ENCODE results near the gene TPD52L2.

TPD52L2 gene

DNA sequence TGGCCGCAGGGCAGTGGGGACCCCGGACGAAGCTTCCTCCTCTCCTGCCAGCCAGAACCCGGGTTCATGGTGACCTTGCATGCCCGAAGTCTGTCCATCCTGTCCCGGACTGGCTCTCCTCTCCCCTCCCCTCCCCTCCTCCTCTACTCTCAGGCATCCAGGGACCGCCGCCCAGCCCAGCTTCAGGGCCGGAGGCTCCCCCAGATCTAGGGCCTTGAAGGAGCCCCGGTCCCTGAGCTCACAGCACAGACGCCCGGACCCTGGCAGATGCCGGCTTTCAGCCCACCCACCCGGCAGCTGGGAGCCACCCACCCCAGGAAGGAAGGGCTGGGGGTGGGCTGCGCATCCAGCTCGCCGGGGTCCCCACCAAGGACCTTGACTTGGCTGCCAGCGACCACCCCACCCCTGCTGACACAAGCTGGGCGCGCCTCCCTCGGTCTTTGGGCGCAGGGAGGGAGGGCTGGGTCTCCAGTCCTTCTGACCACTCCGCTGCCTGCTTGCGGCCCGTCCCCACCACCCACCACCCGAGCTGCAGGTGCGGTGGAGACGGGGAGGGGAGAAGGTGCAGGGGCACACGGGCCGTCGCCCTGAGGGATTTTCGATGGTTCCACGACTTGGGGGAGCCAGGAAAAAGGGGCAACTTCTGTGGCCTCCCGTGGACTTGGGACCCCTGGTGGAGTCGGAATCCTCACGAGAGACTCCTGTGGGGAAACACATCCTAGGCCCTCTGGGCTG is 9.5 kb upstream of the TPD52L2 start:
- Mint-ChIP-seq H3K9me3 (peaks cover 0 to 1% of the 10 kb centered on the region in 2 donors), H3K4me3 (no peak overlapping the region), H3K27me3 (peaks cover 14 to 22% of the 10 kb centered on the region in 2 donors), H3K36me3 (peaks cover 4 to 5% of the 10 kb centered on the region in 2 donors), H3K4me1 (peaks cover 45 to 73% of the 10 kb centered on the region in 2 donors), H3K27ac (no peak overlapping the region)
- no peak for DNase-seq
- no peak for ATAC-seq (replicated peaks)

DNA sequence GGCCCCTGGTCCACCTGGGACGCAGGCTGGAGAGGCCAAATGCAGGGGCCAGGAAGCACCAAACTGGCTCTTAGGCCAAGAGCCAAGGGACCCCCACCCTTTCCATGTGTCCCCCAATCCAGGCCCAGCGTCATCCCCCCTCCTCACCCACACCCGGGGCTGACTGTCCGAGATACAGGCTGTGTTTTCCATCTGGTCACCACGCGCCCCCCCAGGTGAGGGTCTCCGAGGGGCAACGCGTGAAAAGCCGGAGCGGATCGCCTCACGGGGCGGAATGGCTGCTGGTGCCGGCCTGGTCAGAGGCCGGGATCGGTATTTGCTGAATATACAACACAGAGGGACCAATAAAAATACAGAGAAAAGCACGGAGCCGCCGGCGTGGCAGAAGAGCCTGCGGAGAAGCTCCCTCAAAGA is 9.0 kb upstream of the TPD52L2 start:
- ATAC-seq (replicated peaks) (no peak), DNase-seq (no peak)
- Mint-ChIP-seq H3K9me3 (no peaks in the 10 kb centered on the region), H3K36me3 (peaks cover 8 to 9% of the 10 kb centered on the region in 2 donors), H3K27ac (peak overlapping the region; percentile 37), H3K4me3 (no peak overlapping the region), H3K4me1 (peaks cover 44 to 73% of the 10 kb centered on the region in 2 donors), H3K27me3 (peaks cover 12 to 20% of the 10 kb centered on the region in 2 donors)

DNA sequence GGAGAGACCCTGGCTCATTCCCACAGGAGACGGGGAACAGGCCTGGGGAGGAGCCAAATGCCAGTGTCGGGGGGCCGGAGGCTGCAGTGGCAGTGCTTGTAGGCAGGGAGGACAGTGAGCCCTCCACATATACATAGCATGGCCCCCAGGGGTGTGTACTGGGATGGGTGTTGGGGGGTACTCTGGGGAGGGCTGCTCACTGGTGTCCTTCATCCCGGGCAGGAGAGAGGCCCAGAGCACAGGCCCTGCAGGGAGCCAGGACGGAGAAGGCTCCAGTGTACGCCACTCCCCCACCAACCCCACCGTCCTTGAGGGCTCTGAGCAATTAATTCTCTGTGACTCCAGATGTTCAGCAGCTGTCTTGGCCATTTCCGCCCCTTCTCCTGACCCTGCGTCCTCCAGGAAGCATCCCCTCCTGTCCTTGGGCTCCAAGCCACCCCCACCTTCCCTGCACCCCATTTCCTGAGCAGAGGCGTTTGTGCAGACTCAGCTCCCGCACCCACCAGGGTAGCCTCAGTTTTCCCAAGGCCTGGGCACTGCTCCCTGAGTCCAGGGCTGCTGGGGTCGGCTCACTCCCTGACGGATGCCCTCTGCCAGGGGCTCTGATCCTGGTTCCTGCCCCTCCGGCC is 7.2 kb upstream of the TPD52L2 start:
- peaks cover 36 to 63% of the 10 kb centered on the region in 2 donors for H3K4me1 Mint-ChIP-seq
- peaks cover 9 to 12% of the 10 kb centered on the region in 2 donors for H3K36me3 Mint-ChIP-seq
- peak overlapping the region; percentile 67 for H3K27ac Mint-ChIP-seq
- no peaks in the 10 kb centered on the region for H3K9me3 Mint-ChIP-seq
- H3K27me3 Mint-ChIP-seq = peaks cover 7 to 12% of the 10 kb centered on the region in 2 donors
- DNase-seq = no peak
- peak overlapping the region; percentile 41 to 69 for H3K4me3 Mint-ChIP-seq
- peak in 1 of 2 donors; percentile 3 for ATAC-seq (replicated peaks)

DNA sequence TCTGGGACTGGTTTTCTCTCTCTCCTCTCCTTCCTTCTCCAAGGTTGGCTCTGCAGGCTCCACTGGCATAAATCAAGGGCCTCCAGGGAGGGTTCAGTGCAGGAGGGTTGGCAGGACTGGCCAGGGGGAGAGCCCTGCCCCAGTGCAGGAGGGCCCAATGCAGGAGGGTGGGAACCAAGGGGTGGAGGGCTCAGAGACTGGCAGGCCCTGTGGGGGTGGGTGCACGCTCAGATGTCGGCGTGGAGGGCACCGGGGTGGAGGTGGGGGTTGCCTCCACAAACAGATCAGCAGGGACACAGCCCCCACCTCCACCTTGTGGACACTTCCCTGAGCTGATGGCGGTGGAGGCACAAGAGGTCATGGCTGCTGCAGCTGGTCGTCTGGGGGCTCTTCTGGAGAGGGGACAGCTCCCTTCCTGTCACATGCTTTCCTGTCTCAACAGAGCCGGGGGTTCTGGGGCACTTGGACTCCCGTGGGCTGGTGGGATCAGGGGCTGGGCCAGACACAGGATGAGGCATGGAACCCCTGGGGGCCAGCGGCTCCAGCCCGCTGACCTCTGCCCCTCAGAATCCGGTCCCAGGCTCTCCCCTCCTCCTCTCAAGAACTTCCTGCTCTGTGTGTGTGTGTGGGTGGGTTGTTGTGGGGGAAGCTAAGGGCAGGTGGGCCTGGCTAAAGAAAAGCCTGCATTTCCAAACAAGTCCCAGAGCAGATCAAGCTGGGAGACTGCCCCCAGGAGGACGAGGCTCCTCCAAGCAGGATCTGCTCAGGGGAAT is 6.5 kb upstream of the TPD52L2 start:
- H3K27me3 Mint-ChIP-seq = peaks cover 4 to 11% of the 10 kb centered on the region in 2 donors
- no peak for DNase-seq
- H3K9me3 Mint-ChIP-seq = no peaks in the 10 kb centered on the region
- ATAC-seq (replicated peaks) = peak; percentile 22 to 29
- peaks cover 42 to 66% of the 10 kb centered on the region in 2 donors for H3K4me1 Mint-ChIP-seq
- peak overlapping the region; percentile 41 to 69 for H3K4me3 Mint-ChIP-seq
- peaks cover 14 to 17% of the 10 kb centered on the region in 2 donors for H3K36me3 Mint-ChIP-seq
- peak overlapping the region; percentile 67 for H3K27ac Mint-ChIP-seq

DNA sequence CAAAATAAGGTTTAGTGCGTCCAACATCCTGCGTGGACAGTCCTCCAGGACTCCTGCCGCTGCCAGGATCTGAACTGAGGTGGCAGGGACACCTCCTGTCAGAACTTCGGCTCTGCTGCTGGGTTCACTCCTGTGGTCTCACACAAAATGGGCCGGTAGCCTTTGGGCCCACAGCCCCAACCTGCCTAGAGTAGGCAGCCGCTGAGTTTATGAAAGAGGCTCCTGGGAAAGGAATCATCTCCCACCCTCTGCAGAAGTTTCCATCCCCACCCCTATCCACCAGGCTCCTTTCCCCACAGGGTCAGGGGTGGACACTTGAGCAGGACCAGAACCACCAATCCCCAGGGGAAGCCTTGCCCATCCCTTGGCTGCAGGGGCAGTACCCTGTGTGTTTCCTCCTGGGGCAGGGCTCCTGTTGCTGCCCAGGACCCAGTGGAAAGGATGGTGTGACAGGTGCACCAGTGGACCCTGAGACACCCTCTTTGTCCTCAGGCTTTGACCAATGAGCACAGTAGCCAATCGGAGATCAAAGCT is 5.8 kb upstream of the TPD52L2 start:
- Mint-ChIP-seq H3K4me3 (peak overlapping the region in 1 of 2 donors; percentile 69), H3K9me3 (no peaks in the 10 kb centered on the region), H3K27ac (peak overlapping the region; percentile 59), H3K36me3 (peaks cover 16 to 21% of the 10 kb centered on the region in 2 donors), H3K4me1 (peaks cover 44 to 66% of the 10 kb centered on the region in 2 donors), H3K27me3 (peaks cover 0 to 4% of the 10 kb centered on the region in 2 donors)
- no peak for DNase-seq
- no peak for ATAC-seq (replicated peaks)

DNA sequence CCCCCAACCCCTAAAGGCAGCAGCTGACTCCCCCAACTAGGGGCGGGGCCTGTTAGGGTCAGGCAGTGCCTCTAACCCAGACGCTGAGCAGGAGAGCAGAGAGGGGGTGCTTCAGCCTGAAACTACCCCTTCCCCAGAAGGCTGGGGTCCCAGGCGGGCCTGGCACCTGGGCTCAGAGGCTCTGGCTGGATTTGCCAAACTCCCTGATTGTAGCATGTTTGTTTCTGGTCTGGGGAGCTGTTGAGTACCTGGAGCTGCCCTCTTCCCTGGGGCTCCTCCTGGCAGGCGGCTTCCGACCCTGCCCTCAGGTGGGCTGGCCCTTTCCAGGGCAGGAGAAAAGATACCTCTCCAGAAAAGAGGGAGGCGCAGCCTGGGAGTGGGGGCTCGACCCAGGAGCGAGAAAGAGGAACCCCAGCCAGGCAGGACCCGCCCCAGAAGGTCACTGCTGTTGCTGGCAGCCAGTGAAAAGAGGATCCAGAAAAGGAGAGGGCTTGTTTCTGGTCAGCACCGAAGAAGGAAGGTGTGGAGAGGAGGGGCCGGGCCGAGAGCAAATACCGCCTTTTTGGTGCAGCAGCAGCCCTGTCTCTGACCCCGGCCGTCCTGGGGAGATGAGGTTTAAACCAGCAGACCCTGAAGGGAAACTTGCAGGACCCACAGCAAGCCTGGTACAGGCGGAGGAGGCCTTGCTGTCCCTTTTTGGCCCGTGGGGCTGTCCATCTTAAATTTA is 4.6 kb upstream of the TPD52L2 start:
- Mint-ChIP-seq H3K27ac (peak overlapping the region; percentile 79), H3K36me3 (peaks cover 16 to 21% of the 10 kb centered on the region in 2 donors), H3K9me3 (no peaks in the 10 kb centered on the region), H3K4me1 (peaks cover 40 to 62% of the 10 kb centered on the region in 2 donors), H3K27me3 (no peaks in the 10 kb centered on the region), H3K4me3 (peak overlapping the region in 1 of 2 donors; percentile 55)
- ATAC-seq (replicated peaks) = no peak
- DNase-seq = no peak

DNA sequence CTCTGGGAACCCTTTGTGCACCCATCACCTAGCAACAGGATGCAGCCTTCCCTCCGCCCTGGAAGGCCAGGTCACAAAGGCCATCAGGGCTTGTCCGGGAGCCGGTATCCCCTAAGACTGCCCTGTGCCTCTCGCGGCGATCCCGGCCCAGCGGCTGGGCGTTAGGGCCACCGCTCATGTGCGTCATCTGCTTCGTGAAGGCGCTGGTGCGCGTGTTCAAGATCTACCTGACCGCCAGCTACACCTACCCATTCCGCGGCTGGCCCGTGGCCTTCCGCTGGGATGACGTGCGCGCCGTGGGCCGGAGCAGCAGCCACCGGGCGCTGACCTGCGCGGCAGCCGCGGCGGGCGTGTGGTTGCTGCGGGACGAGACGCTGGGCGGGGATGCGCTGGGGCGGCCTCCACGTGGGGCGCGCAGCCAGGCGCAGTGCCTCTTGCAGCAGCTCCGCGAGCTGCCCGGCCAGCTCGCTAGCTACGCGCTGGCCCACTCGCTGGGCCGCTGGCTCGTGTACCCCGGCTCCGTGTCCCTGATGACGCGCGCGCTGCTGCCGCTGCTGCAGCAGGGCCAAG is 3.6 kb upstream of the TPD52L2 start, which contains the start of gene ABHD16B:
Gene ABHD16B (plus strand): TSS at position 134 of the 570 bp plus-strand sequence. CDS start 43 bp downstream, at position 177.
- H3K27ac Mint-ChIP-seq = peak within 1 kb of the TSS; percentile 79
- no peaks in the 10 kb centered on the region for H3K9me3 Mint-ChIP-seq
- no peaks in the 10 kb centered on the region for H3K27me3 Mint-ChIP-seq
- peaks cover 44 to 66% of the 10 kb centered on the region in 2 donors for H3K4me1 Mint-ChIP-seq
- no peak for DNase-seq
- peaks cover 16 to 21% of the 10 kb centered on the region in 2 donors for H3K36me3 Mint-ChIP-seq
- H3K4me3 Mint-ChIP-seq = peak within 1 kb of the TSS in 1 of 2 donors; percentile 55
- ATAC-seq (replicated peaks) = no peak

DNA sequence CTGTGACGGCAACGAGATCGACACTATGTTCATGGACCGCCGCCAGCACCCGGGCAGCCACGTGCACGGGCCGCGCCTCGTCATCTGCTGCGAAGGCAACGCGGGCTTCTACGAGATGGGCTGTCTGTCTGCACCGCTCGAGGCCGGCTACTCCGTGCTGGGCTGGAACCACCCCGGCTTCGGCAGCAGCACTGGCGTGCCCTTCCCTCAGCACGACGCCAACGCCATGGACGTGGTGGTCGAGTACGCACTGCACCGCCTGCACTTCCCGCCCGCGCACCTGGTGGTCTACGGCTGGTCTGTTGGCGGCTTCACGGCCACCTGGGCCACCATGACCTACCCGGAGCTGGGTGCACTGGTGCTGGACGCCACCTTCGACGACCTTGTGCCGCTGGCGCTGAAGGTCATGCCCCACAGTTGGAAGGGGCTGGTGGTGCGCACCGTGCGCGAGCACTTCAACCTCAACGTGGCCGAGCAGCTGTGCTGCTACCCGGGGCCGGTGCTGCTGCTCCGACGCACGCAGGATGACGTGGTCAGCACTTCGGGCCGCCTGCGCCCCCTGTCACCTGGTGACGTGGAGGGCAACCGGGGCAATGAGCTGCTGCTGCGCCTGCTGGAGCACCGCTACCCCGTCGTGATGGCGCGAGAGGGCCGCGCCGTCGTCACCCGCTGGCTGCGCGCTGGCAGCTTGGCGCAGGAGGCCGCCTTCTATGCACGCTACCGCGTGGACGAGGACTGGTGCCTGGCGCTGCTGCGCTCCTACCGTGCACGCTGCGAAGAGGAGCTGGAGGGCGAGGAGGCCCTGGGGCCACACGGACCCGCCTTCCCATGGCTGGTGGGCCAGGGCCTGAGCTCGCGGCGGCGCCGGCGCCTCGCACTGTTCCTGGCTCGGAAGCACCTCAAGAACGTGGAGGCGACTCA is 2.8 kb upstream of the TPD52L2 start:
- no peak overlapping the region for H3K27ac Mint-ChIP-seq

DNA sequence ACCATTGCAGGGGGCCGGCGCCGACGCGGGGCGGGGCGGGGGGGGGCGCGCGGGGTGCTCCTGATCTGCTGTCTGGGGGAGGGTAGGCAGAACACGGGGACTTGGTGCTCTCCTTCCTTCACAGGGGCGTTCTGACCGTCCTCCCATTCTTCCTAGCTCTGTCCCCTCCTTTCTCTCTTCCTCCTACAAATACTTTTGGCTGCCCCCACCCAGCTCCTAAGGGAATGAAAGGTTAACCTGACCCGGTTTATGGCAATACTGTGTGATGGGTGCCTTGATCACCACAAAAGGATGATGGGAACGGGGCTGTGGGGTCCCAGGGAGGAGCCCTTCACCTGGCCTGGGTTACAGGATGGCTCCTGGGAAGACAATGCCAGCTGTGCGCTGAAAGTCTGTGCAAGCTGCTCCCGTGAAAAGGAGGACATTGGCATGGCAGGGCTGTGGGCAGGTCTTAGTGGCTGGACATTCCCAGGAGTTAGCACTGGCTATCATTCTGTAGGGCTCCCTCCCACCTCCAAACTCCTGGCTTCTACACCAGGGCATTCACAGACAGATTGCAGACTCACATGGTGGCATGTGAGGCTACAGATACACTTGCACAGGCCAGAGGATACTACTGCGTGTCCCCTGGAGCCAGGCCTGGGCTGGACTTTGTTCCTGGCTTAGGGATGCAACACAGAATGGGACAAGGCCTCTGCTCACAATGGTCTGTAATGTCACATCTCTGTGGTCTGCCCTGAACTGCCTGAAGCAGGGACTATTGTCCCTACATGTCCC is 1.9 kb upstream of the TPD52L2 start:
- H3K9me3 Mint-ChIP-seq = no peaks in the 10 kb centered on the region
- no peaks in the 10 kb centered on the region for H3K27me3 Mint-ChIP-seq
- H3K36me3 Mint-ChIP-seq = peaks cover 18 to 25% of the 10 kb centered on the region in 2 donors
- DNase-seq (no peak), ATAC-seq (replicated peaks) (no peak)
- H3K27ac Mint-ChIP-seq = peak overlapping the region; percentile 98
- peak overlapping the region; percentile 89 to 99 for H3K4me3 Mint-ChIP-seq
- peaks cover 38 to 52% of the 10 kb centered on the region in 2 donors for H3K4me1 Mint-ChIP-seq

More for the DNA sequence above, 2.8 kb upstream of the TPD52L2 start:
- DNase-seq (no peak), ATAC-seq (replicated peaks) (no peak)
- Mint-ChIP-seq H3K4me1 (peaks cover 41 to 58% of the 10 kb centered on the region in 2 donors), H3K36me3 (peaks cover 16 to 21% of the 10 kb centered on the region in 2 donors), H3K9me3 (no peaks in the 10 kb centered on the region), H3K27me3 (no peaks in the 10 kb centered on the region), H3K4me3 (no peak overlapping the region)

DNA sequence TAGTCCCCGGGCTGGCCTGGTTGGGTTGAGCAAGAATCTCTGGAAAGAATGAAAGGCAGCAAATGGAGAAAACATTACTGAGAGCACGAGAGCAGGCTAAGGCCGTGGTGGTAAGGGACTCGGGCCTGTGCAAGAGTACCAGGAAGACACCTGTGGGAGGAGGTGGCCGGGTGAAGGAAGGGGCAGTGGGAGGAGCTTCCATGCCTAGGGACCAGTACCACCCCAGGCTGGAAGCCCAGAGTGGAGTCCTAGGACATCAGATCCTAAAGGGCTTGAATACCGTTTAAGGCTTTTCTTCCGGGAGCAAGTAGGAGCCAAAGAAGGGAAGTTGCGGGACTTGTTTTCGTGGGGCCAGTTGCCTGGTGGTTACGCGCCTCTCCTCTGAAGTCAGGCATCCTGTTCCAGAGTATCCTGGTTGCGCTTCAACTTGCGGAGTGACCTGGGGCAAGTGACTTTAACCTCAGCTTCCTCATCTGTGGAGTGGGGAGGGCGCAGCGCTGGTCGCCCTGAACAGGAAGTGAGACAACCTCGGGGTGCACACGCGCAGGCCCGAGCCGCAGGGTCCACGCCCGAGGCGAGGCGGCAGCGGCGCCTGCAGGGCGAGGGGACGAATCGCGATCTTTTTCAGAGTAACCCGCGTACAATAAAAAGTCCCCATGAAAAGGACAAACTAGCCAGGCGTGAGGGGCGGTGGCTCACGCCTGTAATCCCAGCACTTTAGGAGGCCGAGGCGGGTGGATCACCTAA is 1.1 kb upstream of the TPD52L2 start:
- H3K27me3 Mint-ChIP-seq = no peaks in the 10 kb centered on the region
- H3K36me3 Mint-ChIP-seq = peaks cover 20 to 29% of the 10 kb centered on the region in 2 donors
- DNase-seq = peak; percentile 88
- H3K4me3 Mint-ChIP-seq = peak overlapping the region; percentile 89 to 99
- H3K9me3 Mint-ChIP-seq = no peaks in the 10 kb centered on the region
- ATAC-seq (replicated peaks) = peak; percentile 86 to 88
- H3K4me1 Mint-ChIP-seq = peaks cover 32 to 47% of the 10 kb centered on the region in 2 donors
- H3K27ac Mint-ChIP-seq = peak overlapping the region; percentile 98

DNA sequence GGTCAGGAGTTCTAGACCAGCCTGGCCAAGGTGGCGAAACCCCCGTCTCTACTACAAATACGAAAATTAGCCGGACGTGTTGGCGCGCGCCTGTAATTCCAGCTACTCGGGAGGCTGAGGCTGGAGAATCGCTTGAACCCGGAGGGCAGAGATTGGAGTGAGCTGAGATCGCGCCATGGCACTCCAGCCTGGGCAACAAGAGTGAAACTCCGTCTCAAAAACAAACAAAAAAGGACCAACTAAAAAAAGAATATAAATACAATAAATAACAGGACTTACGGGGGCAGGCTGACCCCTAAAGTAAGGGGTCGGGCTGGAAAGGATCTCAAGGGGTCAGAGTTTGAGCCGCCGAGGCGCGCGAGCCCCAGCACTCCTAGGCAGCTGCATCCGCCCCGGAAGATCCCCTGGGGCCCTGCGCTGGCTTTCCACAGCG is 509 bp upstream of the TPD52L2 start:
- Mint-ChIP-seq H3K27ac (peak overlapping the region; percentile 98), H3K4me3 (peak overlapping the region; percentile 89 to 99), H3K36me3 (peaks cover 25 to 35% of the 10 kb centered on the region in 2 donors), H3K27me3 (no peaks in the 10 kb centered on the region), H3K4me1 (peaks cover 27 to 41% of the 10 kb centered on the region in 2 donors), H3K9me3 (no peaks in the 10 kb centered on the region)
- ATAC-seq (replicated peaks) (peak; percentile 5 to 49), DNase-seq (no peak)

Measured in stimulated activated naive B cell treated with anti-CD40 and anti-IgM and Interleukin-4, amounts not matched to agents 10 μg/mL and 1 μg/mL and 100 μg/mL, for 72 hours (primary cell).